EH (cell line): Measurements from ENCODE around the gene ARMC2.

Experiments used
- DNase-seq: peaks from one replicate; pipeline ENCODE4 v3.0.0-alpha.2; 2015; ENCODE audit warnings: low read depth

ARMC2 gene

GRCh38 chr6:109019911-109020310, 171.7 kb downstream of the ARMC2 start:
- DNase-seq: no peak

- no peak for DNase-seq
Observed at GRCh38 chr6:109021870-109022269, 173.6 kb downstream of the ARMC2 start.

- no peak for DNase-seq
Observed at GRCh38 chr6:109023356-109023925, 175.2 kb downstream of the ARMC2 start.
